GM18507 (cell line): ENCODE results near the gene EDAR.

ENCODE experiments used
- DNase-seq: peaks from one replicate; pipeline ENCODE4 v3.0.0; 2011; ENCODE audit warnings: low read depth; ENCODE audit not compliant: insufficient read length; ENCODE audit errors: extremely low spot score
- FAIRE-seq: peaks from 2 replicates; lab custom pipeline; 2011; peaks lifted over from hg19 to GRCh38; lab: Jason Lieb, UNC

Gene EDAR

DNA sequence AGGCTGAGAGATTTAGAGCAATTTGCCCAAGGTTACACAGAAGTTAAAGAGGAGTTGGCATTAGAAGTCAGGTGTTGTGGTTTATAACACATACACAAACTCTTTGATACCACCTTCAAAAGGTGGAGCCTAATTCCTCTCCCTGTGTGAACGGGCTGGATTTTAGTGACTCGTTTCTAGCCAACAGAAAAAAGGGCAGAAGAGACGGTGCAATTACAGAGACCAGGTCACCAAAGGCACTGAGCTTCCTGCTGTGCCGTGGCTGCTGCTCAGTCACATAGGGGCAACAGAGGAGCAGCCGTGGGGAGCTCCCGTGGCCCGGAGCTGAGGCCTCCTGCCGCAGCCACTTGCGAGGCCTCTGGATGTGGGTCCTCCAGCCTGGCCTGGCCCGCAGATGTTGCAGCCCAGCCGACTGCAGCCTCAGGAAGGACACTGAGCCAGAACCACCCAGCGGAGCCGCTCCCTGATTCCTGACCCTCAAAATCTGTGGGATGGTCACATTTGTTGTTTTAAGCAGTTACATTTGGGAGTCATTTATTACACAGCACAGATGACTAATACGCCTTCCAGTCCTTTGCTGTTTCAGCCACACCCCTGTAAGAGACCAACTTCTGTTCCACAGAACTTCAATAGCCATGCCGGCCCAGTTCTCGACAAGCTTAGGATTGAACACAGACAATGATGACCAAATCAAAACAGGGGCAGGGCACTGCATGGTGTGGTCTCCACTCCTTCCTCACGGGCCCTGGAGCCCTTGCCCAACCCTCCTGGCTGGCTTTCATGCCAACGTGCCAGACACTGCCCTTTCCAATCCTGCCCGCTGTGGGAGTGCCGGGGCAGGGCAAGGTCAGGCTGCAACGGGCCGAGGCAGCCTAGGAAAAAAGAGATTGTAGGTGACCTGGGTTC lies 17.1 kb downstream of the EDAR start:
- DNase-seq: no peak
- no peak for FAIRE-seq

DNA sequence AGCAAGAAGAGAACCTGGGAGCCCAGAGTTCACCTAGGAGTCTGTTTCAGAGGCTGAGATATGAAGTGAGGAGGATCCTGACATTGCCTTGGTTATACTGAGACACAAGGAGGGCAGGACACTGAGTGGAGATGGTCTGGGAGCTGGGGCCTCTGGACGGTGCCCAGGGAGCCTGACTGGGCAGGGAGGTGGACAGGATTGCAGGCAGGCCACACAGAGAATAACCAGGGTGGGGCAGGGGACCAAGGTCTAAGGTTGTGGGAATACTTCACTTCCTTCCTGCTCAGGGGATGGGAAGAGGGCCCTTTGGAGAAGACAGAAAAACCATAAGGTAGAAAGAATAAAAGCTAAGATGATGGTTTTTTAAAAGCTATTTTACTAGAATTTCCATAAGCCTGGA lies 18.7 kb downstream of the EDAR start:
- no peak for FAIRE-seq

DNA sequence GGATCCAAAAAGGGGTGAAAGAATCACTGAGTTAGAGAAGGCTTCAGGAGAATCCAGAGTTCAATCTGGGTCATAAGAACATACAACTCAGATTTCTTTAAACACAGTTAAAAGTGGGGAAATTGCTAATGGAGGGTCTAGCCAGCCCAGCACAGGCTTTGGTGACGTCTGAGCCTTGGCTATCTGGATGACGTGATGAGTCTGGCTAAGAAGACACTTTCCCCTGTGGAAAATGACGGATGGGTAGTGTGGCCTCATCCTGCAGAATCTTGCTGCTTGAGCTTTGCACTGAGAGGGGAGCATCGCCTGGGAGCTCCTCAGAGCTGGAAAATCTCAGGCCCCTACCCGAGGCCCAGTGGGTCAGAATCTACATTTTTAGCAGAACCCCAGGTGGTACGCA lies 19.2 kb downstream of the EDAR start:
- DNase-seq (no peak), FAIRE-seq (no peak)

More for the DNA sequence above, 18.7 kb downstream of the EDAR start:
- DNase-seq: no peak

GRCh38 chr2:108968619-108969018 lies 20.4 kb downstream of the EDAR start:
- FAIRE-seq (no peak), DNase-seq (no peak)

DNA sequence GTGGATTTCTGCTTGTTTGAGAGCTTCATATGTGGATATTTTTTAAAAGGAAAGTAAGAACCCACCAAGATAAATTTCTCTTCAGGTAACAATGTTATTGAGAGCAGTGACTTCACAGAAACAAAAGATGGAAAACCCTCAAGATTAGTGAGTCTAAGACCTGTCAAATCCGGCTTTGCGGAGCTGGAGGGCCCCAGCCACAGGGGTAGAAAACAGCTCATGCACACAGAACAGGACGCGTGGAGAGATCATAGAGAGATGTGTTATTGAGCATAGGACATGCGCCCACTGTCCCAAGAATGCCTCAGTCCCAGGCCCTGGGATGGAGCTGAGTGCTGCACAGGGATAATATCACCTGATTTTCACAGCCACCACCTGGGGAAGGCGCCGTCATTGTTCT lies 21.3 kb downstream of the EDAR start:
- DNase-seq: no peak
- no peak for FAIRE-seq

GRCh38 chr2:108965540-108966289 lies 23.3 kb downstream of the EDAR start:
- no peak for FAIRE-seq

GRCh38 chr2:108963057-108963456 lies 26.0 kb downstream of the EDAR start:
- DNase-seq: no peak
- no peak for FAIRE-seq

More at GRCh38 chr2:108965540-108966289, 23.3 kb downstream of the EDAR start:
- DNase-seq: no peak

GRCh38 chr2:108961796-108962195 lies 27.2 kb downstream of the EDAR start:
- DNase-seq (no peak), FAIRE-seq (no peak)

DNA sequence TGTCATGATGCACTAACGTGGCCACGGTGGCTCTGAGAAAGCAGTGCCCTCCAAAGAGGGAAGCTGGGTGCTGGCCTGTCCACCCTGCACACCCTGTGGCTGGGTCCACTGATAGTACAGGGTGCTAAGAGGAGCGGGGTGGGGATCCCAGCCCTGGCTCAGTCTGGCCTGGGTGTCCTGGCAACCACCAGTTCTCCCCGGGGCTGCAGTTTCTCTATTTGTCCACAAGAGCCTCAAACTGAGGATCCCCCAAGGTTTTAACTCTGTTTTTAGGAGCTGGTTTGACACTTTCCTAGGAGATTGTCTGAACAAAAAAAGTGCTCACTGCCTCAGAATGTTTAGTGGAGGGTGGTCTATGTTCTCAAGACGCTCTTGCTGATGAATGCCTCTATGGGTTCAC lies 29.0 kb downstream of the EDAR start:
- no peak for DNase-seq
- no peak for FAIRE-seq

GRCh38 chr2:108959401-108959800 lies 29.6 kb downstream of the EDAR start:
- FAIRE-seq: no peak
- no peak for DNase-seq

DNA sequence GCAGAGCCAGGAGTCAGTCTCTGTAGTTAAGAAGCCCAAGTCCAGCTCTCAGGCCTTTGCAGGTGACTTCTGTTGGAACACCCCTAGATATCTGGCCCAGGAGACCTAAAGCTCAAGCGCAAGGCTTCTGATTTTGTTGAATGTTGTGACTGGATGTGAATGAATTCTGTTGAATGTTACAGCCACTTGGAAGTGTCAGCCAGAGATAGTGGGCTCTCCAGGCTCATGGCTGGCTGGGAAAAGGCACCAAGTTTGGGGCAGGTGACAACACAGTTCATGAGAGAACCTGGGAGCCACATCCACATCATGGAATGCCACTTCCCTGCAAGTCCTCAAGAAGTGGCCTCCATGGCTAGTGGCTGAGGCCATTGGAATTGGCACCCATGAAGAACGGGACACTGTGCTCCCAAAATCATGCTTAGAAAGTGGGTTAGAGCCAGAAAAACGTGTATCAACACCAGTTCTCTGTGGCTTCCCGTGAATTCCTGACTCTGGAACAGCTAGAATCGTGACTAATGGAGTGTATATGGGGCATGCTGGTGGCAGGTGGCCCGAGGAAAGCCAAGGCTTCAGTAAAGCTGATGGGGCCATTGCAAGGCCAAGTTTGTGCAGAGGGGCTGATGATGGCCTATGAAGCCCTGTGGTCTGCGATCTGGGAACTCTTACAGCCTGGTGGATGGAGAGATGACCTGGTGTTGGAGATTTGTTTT lies 30.2 kb downstream of the EDAR start:
- FAIRE-seq: no peak
- DNase-seq: no peak

DNA sequence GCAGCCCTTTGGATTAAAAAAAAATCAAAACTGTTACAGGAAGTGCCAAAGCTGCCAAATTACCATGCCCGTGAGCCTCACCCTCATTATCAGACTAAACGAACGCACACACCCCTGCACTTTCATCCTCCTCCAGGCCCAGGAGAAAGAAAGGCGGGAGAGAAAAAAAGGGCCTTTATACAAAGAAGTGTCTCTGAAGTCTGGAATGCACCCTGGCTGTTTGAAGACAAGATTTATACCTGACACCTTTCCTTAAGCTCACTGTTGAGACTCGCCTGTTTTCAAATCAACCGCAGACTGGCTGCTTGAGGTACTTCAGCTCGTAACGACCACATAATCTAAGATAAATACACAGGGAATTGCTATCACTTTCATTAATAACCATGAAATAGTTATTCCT lies 31.0 kb downstream of the EDAR start:
- DNase-seq: no peak
- no peak for FAIRE-seq

- DNase-seq (no peak), FAIRE-seq (no peak)
These were observed 32.6 kb downstream of the EDAR start for GRCh38 chr2:108956375-108956774.

DNA sequence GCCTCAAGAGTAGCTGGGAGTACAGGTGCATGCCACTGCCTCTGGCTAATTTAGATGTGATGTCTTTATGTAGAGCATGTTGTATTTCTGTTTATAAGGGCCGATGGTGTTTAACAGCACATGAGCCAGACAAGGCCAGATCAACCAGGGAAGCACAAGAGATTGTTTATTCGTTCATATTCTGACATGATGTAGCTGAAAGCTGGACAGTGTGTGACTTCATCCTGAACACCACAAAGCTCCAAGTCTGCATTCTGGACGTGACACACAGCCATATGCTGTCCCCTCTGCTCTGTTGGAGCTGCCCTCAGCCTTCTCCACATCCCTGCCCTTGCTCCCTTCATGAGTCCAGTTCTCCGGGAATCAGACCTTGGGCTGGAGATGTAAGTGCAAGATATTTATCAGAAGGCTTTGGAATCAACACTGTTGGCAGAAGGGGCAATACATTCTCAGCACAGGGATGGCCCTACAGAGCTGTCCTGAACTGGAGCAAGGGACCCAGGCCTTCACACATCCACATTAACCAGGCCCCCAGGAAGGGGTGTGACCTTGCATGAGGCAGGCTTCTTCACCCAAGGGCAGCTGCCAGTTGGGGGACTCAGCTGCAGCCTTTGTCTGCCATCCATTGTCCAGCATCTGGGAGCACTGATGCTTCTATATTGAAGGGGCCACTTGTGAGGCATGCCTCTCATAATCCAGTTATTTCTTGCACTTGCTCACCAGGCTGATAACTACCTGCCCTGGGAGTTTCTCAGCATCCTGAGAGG lies 38.5 kb downstream of the EDAR start:
- DNase-seq (no peak), FAIRE-seq (no peak)

DNA sequence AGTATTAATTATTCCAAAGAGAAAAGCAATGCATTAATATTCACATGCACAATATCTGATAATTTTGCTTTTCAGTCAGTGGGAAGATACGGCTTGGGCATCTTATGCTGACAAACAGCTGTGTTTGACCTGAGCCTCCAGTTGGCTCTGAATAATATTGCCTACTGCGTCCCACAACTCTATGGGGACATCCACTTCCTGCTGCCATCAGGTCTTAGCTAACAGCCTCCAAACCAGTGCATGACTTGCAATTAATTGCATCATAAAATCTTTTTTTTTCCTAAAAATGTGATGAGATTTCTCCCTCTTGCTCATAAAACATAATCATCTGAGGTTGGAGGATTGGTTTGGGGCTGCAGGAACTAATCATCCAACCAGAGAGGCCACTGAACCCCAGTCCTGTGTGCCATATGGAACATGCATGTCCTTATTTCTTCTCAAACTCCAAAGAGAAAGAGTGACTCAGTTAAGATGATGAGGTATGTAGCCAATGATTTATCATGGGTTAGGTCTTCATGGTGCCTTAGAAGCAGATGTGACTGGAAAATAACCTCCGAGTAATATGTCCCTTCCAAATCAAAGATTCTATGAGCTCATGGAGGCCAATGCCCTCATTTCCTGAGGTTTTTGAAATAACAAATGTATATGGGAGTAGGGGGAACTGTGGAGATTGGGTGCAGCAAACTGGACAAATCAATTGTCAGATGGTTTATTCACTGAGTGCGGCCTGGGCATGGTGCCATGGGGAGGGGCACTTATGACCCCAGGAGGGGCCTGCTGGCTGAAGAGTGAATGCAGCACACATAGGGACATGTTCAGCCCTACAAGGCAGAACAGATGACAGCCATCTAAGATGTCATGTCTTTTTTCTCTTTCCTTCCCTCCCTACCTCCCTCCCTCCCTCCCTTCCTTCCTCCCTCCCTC lies 39.4 kb downstream of the EDAR start:
- no peak for FAIRE-seq
- no peak for DNase-seq

- FAIRE-seq (no peak), DNase-seq (no peak)
These were observed 41.6 kb downstream of the EDAR start for GRCh38 chr2:108947271-108947907.

GRCh38 chr2:108946442-108946841 lies 42.6 kb downstream of the EDAR start:
- no peak for DNase-seq
- no peak for FAIRE-seq

DNA sequence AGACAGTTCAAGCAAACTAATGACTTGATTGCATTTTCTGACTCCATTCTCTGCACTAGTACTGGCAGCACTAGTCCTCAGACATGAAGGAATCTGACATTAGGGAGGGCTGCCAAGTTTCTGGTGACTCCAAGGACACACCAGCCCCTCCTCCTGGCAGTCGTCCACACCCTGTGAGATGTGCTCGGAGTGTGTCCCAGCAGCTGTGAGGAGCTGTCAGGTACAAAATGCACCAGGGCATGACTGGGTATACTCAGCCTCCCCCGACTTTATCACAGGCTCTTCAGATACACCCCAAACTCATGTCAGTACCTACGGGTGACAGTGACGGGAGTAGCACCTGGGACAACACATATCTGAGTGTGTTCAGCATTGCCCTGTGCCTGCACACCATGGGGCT lies 43.1 kb downstream of the EDAR start:
- DNase-seq (no peak), FAIRE-seq (no peak)
